Sigmoid colon (tissue), 7 donors: ENCODE data around the gene ADAMTS12. TPM values are rescaled to one million over a fixed set of nuclear protein-coding genes. Genes with fewer than 3 reads are reported as not detected.
"Not testable (repeated sequence)": the region's sequence is repeated elsewhere in the genome, so short reads cannot be mapped to it uniquely, and the experiment has no call there.

ENCODE experiments used
- DNase-seq: peaks from one replicate; pipeline ENCODE4 v3.0.0-alpha.2; 2019
- H3K27ac ChIP-seq, 4 donors: fragments of 200-600 bp; sonication (generic); one replicate each; pipeline ENCODE4 v1.5.1; 2016 to 2019; ENCODE audit warnings: mild to moderate bottlenecking in 1 of 4
- H3K27me3 ChIP-seq, 3 donors: fragments of 200-600 bp; sonication (generic); one replicate each; pipeline ENCODE4 v1.5.1; 2019; ENCODE audit warnings: mild to moderate bottlenecking in 1 of 3
- H3K36me3 ChIP-seq, 4 donors: fragments of 200-600 bp; sonication (generic); one replicate each; pipeline ENCODE4 v1.5.1; 2016 to 2019
- H3K4me1 ChIP-seq, 4 donors: fragments of 200-600 bp; sonication (generic); one replicate each; pipeline ENCODE4 v1.5.1; 2017 to 2019
- H3K4me3 ChIP-seq, 4 donors: fragments of 200-600 bp; sonication (generic); one replicate each; pipeline ENCODE4 v1.5.1; 2017 to 2019; ENCODE audit warnings: mild to moderate bottlenecking in 2 of 4, moderate library complexity in 1 of 4
- H3K9me3 ChIP-seq, 4 donors: fragments of 200-600 bp in 3 of 4; sonication (generic) in 3 of 4; one replicate each; pipeline versions ENCODE4 v1.5.1 to v1.6.1; 2013 to 2019
- CTCF ChIP-seq, 4 experiments: fragments of 450-650 bp in 3 of 4; fragments of 200-600 bp in 1 of 4; IDR thresholded peaks; one replicate each; pipeline ENCODE4 v1.5.1; 2016 to 2019; ENCODE audit warnings: antibody characterized with exemption in 4 of 4, mild to moderate bottlenecking in 3 of 4, moderate library complexity in 2 of 4
- EP300 ChIP-seq, 4 donors: sonication (generic); formaldehyde crosslinking; IDR thresholded peaks; one replicate each; pipeline ENCODE4 v1.6.1; 2017; ENCODE audit warnings: antibody characterized with exemption in 4 of 4
- POLR2A ChIP-seq, 2 donors: fragments of 450-650 bp; IDR thresholded peaks; one replicate each; pipeline ENCODE4 v1.6.1; 2016; ENCODE audit warnings: antibody characterized with exemption in 2 of 2, mild to moderate bottlenecking in 2 of 2, moderate library complexity in 2 of 2
- POLR2AphosphoS5 ChIP-seq, 4 donors: sonication (generic); formaldehyde crosslinking; IDR thresholded peaks; one replicate each; pipeline ENCODE4 v1.6.1; 2017; ENCODE audit warnings: antibody characterized with exemption in 4 of 4
- WGBS, 2 donors: extraction: QIAGEN DNeasy Blood & Tissue Kit; methylation state at CpG; one replicate each; pipeline ENCODE4 v1.1.7; 2013; 5-methylcytosine and 5-hydroxymethylcytosine counted together
- intact Hi-C: fragments of 100-400 bp; cut with DNase I; formaldehyde crosslinking; loops from one replicate; pipeline ENCODE4 v1.15.1; 2023
- polyA plus RNA-seq, 3 donors: library from polyadenylated mRNA; stranded (reverse); fragments of 200-250 nt; gene quantifications; one replicate each; pipeline ENCODE4 v1.2.3, GENCODE V29; 2013
- total RNA-seq, 4 donors: library from RNA; depleted of rRNA; stranded (reverse); fragments of >200 nt; gene quantifications; one replicate each; pipeline ENCODE4 v1.1.0, GENCODE V29; 2016
- donor health status: healthy with polysubstance abuse.
- donor health status: Bipolar disorder and iron deficiency.
- donor health status: healthy.

Gene ADAMTS12
- total and polyA plus RNA-seq, 7 donors = 0.42 to 5.4 (median 2.7) TPM; not detected in 1

- Histone ChIP-seq H3K36me3 (no peaks in the 10 kb centered on the region), H3K27me3 (no peaks in the 10 kb centered on the region), H3K9me3 (no peaks in the 10 kb centered on the region), H3K27ac (no peak overlapping the region), H3K4me1 (no peaks in the 10 kb centered on the region), H3K4me3 (no peak overlapping the region)
- no peak for TF ChIP-seq CTCF (IDR thresholded peaks at IDR 0.05)
- TF ChIP-seq EP300 (IDR thresholded peaks at IDR 0.05) = no peak
- TF ChIP-seq POLR2AphosphoS5 (IDR thresholded peaks at IDR 0.05) = no peak
- no peak for TF ChIP-seq POLR2A (IDR thresholded peaks at IDR 0.05)
- intact Hi-C loops = no loop called here
- no peak for DNase-seq
- WGBS, 2 donors = 85 to 92% methylated on average over 2 of the region's 2 CpGs
Measured at GRCh38 chr5:33523208-33523771, 368.5 kb downstream of the ADAMTS12 start.

GRCh38 chr5:33516421-33516820, 375.4 kb downstream of the ADAMTS12 start:
- Histone ChIP-seq H3K4me1 (no peaks in the 10 kb centered on the region), H3K9me3 (no peaks in the 10 kb centered on the region), H3K4me3 (no peak overlapping the region), H3K27me3 (no peaks in the 10 kb centered on the region), H3K36me3 (no peaks in the 10 kb centered on the region), H3K27ac (no peak overlapping the region)
- intact Hi-C loops = no loop called here
- no peak for TF ChIP-seq POLR2A (IDR thresholded peaks at IDR 0.05)
- no peak for TF ChIP-seq EP300 (IDR thresholded peaks at IDR 0.05)
- no peak for TF ChIP-seq CTCF (IDR thresholded peaks at IDR 0.05)
- no peak for TF ChIP-seq POLR2AphosphoS5 (IDR thresholded peaks at IDR 0.05)
- no peak for DNase-seq
- WGBS, 2 donors = 24 to 63% methylated on average over 2 of the region's 2 CpGs

- H3K36me3 ChIP-seq, H3K4me1 ChIP-seq, H3K9me3 ChIP-seq, H3K27ac ChIP-seq, H3K27me3 ChIP-seq, H3K4me3 ChIP-seq, intact Hi-C loops, DNase-seq: not testable (repeated sequence)
- WGBS, 2 donors = 95 to 97% methylated on average over 32 of the region's 32 CpGs
Measured at GRCh38 chr5:33515366-33515765, 376.4 kb downstream of the ADAMTS12 start.

GRCh38 chr5:33513462-33514185, 378.2 kb downstream of the ADAMTS12 start:
- H3K4me1 ChIP-seq = no peaks in the 10 kb centered on the region
- H3K27me3 ChIP-seq = no peaks in the 10 kb centered on the region
- no peak overlapping the region for H3K27ac ChIP-seq
- no peak for DNase-seq
- H3K4me3 ChIP-seq = no peak overlapping the region
- H3K9me3 ChIP-seq = no peaks in the 10 kb centered on the region
- WGBS, 2 donors = 75 to 82% methylated on average over 3 of the region's 3 CpGs
- TF ChIP-seq CTCF (IDR thresholded peaks at IDR 0.05) (no peak), POLR2AphosphoS5 (IDR thresholded peaks at IDR 0.05) (no peak), POLR2A (IDR thresholded peaks at IDR 0.05) (no peak), EP300 (IDR thresholded peaks at IDR 0.05) (no peak)
- H3K36me3 ChIP-seq = no peaks in the 10 kb centered on the region
- intact Hi-C loops = no loop called here

- DNase-seq = no peak
- Histone ChIP-seq H3K9me3 (no peaks in the 10 kb centered on the region), H3K27ac (no peak overlapping the region), H3K27me3 (no peaks in the 10 kb centered on the region), H3K4me1 (no peaks in the 10 kb centered on the region), H3K4me3 (no peak overlapping the region), H3K36me3 (no peaks in the 10 kb centered on the region)
- 85 to 92% methylated on average over 3 of the region's 3 CpGs for WGBS, 2 donors
- TF ChIP-seq POLR2A (IDR thresholded peaks at IDR 0.05) (no peak), EP300 (IDR thresholded peaks at IDR 0.05) (no peak), CTCF (IDR thresholded peaks at IDR 0.05) (no peak), POLR2AphosphoS5 (IDR thresholded peaks at IDR 0.05) (no peak)
- intact Hi-C loops = no loop called here
Measured at GRCh38 chr5:33509036-33509435, 382.8 kb downstream of the ADAMTS12 start.
